ENCODE results near the gene PLEKHD1.
"Not testable (repeated sequence)": the region's sequence is repeated elsewhere in the genome, so short reads cannot be mapped to it uniquely, and the experiment has no call there.

The PLEKHD1 gene

GRCh38 chr14:69484444-69485314 is at the start of gene PLEKHD1:
Gene PLEKHD1, plus strand, starts transcription at chr14:69484728. Its CDS starts 238 bp downstream, at chr14:69484966.
- no peak for DNase-seq

DNA sequence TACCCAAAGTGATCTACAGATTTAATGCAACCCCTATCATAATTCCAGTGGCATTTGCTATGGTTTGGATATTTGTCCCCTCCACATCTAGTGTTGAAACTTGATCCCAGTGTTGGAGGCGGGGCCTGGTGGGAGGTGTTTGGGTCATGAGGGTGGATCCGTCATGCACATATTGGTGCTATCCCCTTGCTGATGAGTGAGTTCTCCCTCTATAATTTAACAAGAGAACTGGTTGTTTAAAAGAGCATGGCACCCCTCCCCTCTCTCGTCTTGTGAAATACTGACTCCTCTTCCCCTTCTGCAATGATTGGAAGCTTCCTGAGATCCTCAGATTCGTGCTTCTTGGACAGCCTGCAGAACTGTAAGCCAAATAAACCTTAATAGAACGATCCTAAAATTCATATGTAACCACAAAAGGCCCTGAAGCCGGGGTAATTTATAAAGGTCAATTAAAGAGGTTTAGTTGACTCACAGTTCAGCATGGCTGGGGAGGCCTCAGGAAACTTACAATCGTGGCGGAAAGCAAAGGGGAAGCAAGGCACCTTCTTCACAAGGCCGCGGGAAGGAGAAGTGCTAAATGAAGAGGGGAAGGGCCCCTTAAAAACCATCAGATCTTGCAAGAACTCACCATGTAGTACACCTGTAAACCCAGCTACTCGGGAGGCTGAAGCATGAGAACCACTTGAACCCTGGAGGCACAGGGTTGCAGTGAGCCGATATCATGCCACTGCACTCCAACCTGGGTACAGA is 44.8 kb upstream of the PLEKHD1 start:
- DNase-seq: no peak

- DNase-seq: no peak
These were observed 42.6 kb upstream of the PLEKHD1 start for GRCh38 chr14:69441948-69442347.

GRCh38 chr14:69443296-69443805 is 41.2 kb upstream of the PLEKHD1 start:
- DNase-seq: no peak

GRCh38 chr14:69449216-69449615 is 35.3 kb upstream of the PLEKHD1 start:
- DNase-seq: no peak

- no peak for DNase-seq
These were observed 32.6 kb upstream of the PLEKHD1 start for GRCh38 chr14:69451941-69452340.

- DNase-seq: no peak
These were observed 26.2 kb upstream of the PLEKHD1 start for GRCh38 chr14:69458350-69458749.

DNA sequence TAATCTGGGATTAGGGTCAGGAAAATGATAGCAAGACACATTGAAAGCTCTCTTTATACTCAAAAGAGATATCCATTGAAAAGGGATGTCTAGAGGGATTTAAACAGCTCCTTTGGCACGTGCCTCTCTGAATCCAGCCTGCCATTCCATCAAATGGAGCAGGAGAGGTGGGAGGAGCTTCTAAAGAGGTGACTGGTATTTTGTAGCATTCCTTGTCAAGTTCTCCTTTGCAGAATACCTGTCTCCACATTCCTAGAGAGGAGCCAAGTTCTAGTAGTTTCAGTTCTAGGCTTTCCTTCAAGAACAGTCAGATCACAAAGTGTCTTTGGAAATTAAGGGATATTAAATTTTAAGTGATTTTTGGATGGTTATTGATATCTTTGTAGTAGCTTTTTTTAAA is 25.4 kb upstream of the PLEKHD1 start:
- no peak for DNase-seq

GRCh38 chr14:69460093-69460701 is 24.3 kb upstream of the PLEKHD1 start:
- DNase-seq: peak; percentile 88

- DNase-seq: no peak
These were observed 20.1 kb upstream of the PLEKHD1 start for GRCh38 chr14:69464379-69464778.

GRCh38 chr14:69464829-69465228 is 19.7 kb upstream of the PLEKHD1 start:
- peak; percentile 24 for DNase-seq

- no peak for DNase-seq
These were observed 15.6 kb upstream of the PLEKHD1 start for GRCh38 chr14:69468949-69469348.

GRCh38 chr14:69471436-69471835 is 13.1 kb upstream of the PLEKHD1 start:
- no peak for DNase-seq

- no peak for DNase-seq
These were observed 12.6 kb upstream of the PLEKHD1 start for GRCh38 chr14:69471916-69472315.

DNA sequence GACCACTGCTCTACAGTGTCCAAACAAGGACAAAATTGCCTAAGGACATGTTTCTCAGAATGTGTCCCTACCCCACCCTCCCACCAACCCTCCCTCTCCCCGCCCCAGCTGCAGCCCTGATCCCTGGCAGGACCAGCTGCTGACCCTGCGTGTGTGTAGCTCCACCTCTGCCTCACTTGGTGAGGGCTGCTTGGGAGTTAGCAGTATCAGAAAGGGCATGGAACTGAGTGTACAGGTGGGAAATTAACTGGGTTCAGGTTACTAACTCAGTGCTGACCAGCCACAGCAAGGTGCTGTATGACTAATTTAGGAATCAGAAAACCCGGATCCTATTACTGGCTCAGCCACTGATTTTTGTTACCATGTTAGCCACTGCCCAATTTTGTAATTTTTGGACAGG is 11.3 kb upstream of the PLEKHD1 start:
- no peak for DNase-seq

DNA sequence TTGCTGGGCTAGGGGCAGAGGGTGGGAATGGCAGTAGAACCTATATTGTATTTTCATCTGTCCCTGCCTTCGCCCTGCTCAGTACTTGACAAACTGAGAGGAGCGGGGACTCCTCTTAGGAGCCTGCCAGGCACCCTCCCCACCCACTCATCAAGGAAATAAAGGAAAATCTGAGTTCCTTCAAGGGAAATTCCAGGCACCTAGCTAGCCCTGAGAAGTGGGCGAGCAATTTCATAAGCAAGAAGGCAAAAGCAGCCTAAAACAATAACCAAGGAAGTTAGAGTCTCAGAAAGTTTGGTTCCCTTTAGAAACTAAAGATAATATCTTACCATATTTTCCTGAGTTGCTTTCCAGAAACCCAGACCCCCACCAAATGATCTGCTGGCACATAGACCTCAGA is 10.6 kb upstream of the PLEKHD1 start:
- DNase-seq: no peak

DNA sequence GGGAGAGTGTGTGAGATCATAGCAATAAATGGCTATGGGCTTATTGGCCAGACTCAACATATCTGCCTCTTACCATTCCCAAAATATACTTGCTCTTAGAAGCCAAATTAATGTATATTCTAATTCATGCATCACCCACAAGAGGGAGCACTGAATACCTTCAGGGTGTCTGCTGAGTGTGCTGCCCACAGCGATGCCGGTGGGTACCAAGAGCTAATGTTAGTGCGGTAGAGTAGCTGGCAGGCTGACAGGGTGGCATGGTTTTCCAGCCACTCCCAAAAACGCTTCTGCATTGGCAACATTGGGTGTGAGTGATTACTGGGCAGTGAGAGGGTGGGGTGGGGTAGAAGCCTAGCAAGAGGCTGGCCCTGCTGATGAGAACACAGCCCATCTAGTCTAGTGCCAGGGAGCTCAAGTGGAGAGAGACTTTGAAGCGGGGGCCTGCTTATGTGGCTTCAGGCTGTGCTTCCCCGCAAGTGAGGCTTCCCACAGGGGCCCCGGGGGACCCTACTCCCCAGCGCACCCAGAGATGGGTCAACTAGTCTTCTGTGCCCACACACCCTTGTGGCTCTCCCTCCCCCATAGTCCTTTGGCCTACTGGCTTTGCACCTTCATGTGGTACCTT is 9.2 kb upstream of the PLEKHD1 start:
- DNase-seq: no peak

DNA sequence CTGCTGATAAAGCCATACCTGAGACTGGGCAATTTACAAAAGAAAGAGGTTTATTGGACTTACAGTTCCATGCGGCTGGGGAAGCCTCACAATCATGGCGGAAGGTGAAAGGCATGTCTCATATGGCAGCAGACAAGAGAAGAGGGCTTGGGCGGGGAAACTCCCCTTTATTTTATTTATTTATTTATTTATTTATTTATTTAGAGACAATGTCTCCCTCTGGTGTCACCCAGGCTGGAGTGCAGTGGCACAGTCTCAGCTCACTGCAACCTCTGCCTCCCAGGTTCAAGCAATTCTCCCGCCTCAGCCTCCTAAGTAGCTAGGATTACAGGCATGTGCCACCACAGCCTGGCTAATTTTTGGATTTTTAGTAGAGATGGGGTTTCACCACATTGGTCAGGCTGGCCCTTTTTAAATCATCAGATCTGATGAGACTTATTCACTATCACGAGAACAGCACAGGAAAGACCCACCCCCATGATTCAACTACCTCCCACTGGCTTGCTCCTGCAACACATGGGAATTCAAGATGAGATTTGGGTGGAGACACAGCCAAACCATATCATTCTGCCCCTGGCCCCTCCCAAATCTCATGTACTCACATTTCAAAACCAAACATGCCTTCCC is 7.6 kb upstream of the PLEKHD1 start:
- DNase-seq: not testable (repeated sequence)

- DNase-seq: not testable (repeated sequence)
These were observed 6.5 kb upstream of the PLEKHD1 start for GRCh38 chr14:69478055-69478454.

GRCh38 chr14:69479696-69480095 is 4.8 kb upstream of the PLEKHD1 start:
- no peak for DNase-seq

DNA sequence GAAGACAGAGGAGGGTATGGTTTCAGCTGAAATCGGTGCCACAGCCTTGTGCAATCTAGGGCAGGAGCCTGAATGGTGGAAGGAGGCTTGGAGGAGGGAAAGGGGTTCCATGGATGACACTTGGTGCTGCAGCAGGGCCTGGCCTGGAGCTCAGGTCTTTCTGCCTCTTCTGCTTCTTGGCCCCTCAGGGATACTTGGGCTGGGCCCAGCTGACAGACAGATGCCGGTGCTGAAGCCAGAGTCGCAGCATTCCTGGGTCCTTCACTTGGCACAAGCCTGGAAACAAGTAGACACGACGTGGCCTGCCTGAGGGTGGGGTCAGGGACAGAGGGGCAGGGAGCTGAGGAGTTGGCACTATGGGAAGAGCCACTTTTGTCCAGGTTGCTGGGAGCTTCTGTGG is 4.4 kb upstream of the PLEKHD1 start:
- no peak for DNase-seq

DNA sequence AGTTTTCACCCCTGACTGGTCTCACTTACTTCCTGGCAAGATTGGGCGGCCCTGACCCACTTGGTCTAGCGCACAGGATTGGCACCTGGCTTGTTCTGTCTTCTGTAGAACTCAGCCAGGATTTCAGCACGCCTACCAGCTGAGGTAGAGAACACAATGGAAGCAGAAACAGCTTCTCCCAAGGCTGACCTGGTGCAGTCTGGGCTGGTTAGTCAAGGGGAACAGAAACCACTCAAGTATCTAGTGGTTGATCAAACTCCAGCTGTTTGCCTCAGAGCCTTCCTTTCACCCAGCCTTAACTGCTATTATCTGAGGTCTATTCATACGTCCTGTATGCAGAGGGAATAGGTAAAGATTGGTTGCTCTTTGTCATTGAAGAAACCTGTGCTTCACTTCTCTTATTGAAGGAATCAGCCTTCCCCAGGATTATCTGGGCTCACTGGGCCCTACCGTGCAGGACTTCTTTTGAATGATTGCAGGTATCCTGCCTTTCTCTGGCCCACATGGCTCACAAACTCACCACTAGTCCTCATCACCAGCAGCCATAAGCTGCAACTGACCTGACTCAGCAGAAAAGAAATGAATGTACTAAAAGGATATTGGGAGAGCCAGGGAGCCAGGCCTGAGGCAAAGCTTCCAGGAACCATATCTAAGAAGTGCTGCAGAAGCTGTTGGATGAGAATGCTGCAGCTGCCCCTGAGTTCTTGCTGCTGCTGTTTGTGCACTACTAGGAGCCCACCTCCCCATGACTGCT is 2.5 kb upstream of the PLEKHD1 start:
- no peak for DNase-seq

Measured in amniotic stem cell (primary cell).